ENCODE measurements around the gene CLDN11.
A peak's percentile ranks its signal among the peaks of the same experiment; 100 is the strongest.

The CLDN11 gene
- 0 to 0.58 (median 0.11) reads per million in 9 experiments for total RNA-seq

DNA sequence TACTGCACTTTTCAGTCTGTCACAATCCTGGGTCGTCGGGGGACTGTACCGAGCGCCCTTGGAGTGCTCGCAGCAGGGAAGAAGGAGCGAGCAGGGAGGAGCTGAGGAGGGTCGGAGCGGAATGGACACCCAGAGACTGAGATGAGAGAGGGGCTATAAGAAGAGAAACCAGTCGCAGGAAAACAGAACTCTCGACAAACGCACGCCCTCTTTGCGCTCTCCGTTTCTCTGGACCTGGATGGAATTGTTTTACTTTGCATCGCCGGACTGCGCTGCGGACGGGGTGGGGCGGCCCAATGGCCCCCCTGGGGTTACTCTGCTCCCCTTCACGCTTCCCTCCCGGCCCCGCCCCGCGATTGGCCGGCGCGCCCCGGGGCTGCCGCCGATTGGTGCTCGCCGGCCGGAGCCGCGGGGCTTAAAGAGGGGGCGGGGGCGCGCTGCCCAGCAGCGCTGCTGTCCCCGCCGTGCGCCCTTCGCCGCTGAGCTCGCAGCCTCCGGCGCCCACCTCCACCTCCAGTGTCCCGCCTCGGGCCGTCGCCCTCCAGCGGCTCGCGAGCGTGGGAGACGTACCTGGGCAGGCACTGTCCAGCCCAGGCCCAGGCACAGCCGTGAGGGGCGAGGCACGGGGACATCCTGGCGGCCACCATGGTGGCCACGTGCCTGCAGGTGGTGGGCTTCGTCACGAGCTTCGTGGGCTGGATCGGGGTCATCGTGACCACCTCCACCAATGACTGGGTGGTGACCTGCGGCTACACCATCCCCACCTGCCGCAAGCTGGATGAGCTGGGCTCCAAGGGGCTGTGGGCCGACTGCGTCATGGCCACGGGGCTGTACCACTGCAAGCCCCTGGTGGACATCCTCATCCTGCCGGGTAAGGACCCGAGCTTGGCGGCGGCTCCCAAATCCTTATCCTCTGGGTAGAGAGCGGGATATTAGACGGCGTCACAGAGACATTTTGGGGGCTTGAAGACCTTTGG is at the start of gene CLDN11:
CLDN11 (plus strand) TSS at position 447 of the 977 bp plus-strand sequence; CDS start at position 646, 199 bp downstream.
- ATAC-seq (replicated peaks) (no peak), DNase-seq (no peak)
- peak within 1 kb of the TSS; percentile 58 to 68 for H3K4me3 Mint-ChIP-seq
- H3K27me3 Mint-ChIP-seq, result peaks cover 44 to 67% of the 10 kb centered on the region in 2 donors
- H3K4me1 Mint-ChIP-seq (ENCODE audit: low read depth in 2 of 2), result peaks cover 3 to 11% of the 10 kb centered on the region in 2 donors
- H3K9me3 Mint-ChIP-seq, result no peaks in the 10 kb centered on the region
- peak within 1 kb of the TSS in 1 of 2 donors; percentile 11 for H3K27ac Mint-ChIP-seq
- H3K36me3 Mint-ChIP-seq (ENCODE audit: insufficient read depth), result no peaks in the 10 kb centered on the region

DNA sequence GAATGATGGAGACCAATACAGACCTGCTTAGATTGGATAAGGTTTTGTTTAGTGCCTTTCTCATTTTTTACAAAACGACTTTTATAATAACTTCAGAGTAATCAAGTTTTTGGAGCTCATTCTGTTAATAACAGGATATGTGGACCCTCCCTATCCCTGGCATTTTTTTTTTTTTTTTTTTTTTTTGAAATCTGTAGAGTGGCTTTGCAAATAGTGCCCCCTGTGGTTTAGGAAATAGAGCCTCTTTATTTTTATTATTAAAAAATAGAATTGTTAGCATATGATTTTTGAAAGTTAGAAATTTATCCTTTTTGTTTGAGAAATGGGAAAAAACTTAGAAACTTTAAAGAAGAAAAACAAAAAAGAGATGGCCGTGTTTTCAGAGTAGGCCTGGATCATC is 49.7 kb upstream of the CLDN11 start:
- ATAC-seq (replicated peaks), result no peak
- H3K4me3 Mint-ChIP-seq, result no peak overlapping the region
- no peak overlapping the region for H3K27ac Mint-ChIP-seq

DNA sequence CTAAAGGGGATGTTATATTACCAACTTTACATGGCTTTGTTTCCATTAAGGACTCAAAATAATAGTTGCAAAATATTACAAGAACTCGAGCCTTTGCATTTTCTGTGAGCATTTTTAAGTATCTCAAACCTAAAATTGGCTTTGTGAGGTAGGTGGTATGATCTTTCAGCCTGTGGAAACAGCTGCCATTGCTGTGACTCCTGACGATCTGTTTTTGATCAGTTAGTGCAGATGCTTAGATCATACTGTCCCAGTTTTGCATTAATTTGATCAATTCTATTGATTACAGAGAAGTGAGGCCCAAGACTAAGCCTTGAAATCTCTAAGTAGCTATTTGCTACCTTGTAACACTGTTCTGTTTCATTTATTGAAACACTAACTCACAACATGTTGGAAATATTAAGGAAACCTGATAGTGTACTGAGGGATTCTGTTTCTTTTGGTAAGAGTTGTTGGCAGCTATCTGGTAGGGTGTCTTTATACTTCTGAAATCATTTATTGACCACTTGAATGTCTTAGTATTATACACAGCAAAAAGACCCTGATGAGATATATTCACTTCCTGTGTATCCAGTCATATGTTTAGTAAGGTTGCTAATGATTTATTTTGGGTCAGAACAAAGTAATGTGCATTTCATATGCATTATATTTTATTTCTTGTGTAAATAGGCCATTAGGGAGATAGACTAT is 46.3 kb upstream of the CLDN11 start:
- H3K4me3 Mint-ChIP-seq, result no peak overlapping the region
- ATAC-seq (replicated peaks), result no peak

More for the DNA sequence above, 49.7 kb upstream of the CLDN11 start:
- H3K4me1 Mint-ChIP-seq (ENCODE audit: low read depth in 2 of 2), result peaks cover 6 to 9% of the 10 kb centered on the region in 2 donors
- no peaks in the 10 kb centered on the region for H3K9me3 Mint-ChIP-seq
- no peak for DNase-seq
- H3K27me3 Mint-ChIP-seq, result no peaks in the 10 kb centered on the region
- H3K36me3 Mint-ChIP-seq (ENCODE audit: insufficient read depth), result peaks cover 3% of the 10 kb centered on the region

DNA sequence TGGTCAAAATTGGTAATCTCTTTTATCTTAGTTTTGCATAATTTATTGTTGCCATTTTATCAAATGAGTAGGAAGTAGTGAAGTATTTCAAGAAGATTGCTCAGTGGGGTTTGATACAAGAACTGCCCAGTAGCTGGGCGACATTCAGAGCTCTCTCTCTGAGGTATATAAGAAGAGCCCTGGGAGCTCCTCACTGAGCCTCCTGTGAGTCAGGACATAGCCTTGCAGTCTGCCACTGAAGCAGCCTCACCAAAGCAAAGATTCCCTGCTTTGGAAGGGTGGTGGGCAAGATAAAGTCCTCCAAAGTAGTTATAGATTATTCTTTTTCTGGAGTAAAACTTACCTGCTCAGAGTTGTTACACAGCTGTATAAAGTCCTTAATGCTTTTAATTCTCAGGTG is 35.1 kb upstream of the CLDN11 start:
- ATAC-seq (replicated peaks) (no peak), DNase-seq (no peak)
- Mint-ChIP-seq H3K4me3 (no peak overlapping the region), H3K36me3 (ENCODE audit: insufficient read depth) (peaks cover 65% of the 10 kb centered on the region), H3K9me3 (no peaks in the 10 kb centered on the region), H3K27ac (peak overlapping the region; percentile 9 to 72), H3K4me1 (ENCODE audit: low read depth in 2 of 2) (no peaks in the 10 kb centered on the region), H3K27me3 (no peaks in the 10 kb centered on the region)

More for the DNA sequence above, 46.3 kb upstream of the CLDN11 start:
- Mint-ChIP-seq H3K4me1 (ENCODE audit: low read depth in 2 of 2) (peaks cover 6 to 11% of the 10 kb centered on the region in 2 donors), H3K9me3 (no peaks in the 10 kb centered on the region), H3K27ac (no peak overlapping the region), H3K27me3 (no peaks in the 10 kb centered on the region), H3K36me3 (ENCODE audit: insufficient read depth) (peaks cover 8% of the 10 kb centered on the region)
- no peak for DNase-seq

DNA sequence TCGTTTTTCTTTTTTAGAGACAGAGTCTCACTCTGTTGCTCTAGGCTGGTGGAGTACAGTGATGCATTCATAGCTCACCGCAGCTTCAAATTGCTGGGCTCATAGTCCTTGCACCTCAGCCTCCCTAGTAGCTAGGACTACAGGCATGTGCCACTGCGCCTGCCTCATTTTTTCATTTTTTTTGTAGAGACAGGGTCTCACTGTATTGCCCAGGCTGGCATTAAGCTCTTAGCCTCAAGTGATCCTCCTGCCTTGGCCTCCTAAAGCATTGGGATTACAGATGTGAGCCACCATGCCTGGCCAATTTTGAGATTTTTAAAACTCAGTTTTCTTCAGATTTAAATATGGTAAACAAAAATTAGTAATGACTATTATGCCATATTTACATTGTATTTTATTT is 32.2 kb upstream of the CLDN11 start:
- H3K4me3 Mint-ChIP-seq, result no peak overlapping the region
- H3K36me3 Mint-ChIP-seq (ENCODE audit: insufficient read depth), result peaks cover 75% of the 10 kb centered on the region
- DNase-seq (no peak), ATAC-seq (replicated peaks) (no peak)
- no peaks in the 10 kb centered on the region for H3K27me3 Mint-ChIP-seq
- H3K9me3 Mint-ChIP-seq, result no peaks in the 10 kb centered on the region
- no peak overlapping the region for H3K27ac Mint-ChIP-seq
- H3K4me1 Mint-ChIP-seq (ENCODE audit: low read depth in 2 of 2), result no peaks in the 10 kb centered on the region

DNA sequence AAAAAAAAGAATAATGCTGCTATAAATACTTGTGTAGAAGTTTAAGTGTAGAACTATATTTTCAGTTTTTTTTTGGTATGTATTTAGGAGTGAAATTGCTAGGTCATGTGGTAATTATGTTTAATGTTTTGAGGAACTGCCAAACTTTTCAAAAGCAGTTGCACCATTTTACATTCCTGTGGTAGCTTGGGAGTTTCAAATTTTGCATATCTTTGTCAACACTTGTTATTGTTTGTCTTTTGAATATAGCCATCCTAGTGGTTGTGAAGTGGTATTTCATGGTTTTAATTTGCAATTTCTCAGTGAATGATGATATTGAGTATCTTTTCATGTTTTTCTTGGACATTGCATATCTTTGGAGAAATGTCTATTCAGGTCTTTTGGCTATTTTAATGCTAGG is 30.7 kb upstream of the CLDN11 start:
- H3K27me3 Mint-ChIP-seq, result no peaks in the 10 kb centered on the region
- H3K27ac Mint-ChIP-seq, result no peak overlapping the region
- no peaks in the 10 kb centered on the region for H3K9me3 Mint-ChIP-seq
- no peak overlapping the region for H3K4me3 Mint-ChIP-seq
- no peaks in the 10 kb centered on the region for H3K4me1 Mint-ChIP-seq (ENCODE audit: low read depth in 2 of 2)
- ATAC-seq (replicated peaks) (no peak), DNase-seq (no peak)
- peaks cover 73% of the 10 kb centered on the region for H3K36me3 Mint-ChIP-seq (ENCODE audit: insufficient read depth)

DNA sequence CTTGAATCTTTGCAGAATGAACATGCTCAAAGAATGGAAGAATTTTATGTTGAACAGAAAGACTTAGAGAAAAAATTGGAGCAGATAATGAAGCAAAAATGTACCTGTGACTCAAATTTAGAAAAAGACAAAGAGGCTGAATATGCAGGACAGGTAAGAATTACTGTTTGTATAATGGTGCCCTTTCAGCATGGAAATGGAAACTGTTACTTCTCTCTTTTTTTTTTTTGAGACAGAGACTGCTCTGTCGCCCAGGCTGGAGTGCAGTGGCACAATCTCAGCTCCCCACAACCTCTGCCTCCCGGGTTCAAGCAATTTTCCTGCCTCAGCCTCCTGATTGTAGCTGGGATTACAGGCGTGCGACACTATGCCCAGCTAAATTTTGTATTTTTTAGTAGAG is 27.6 kb upstream of the CLDN11 start:
- Mint-ChIP-seq H3K9me3 (no peaks in the 10 kb centered on the region), H3K27me3 (no peaks in the 10 kb centered on the region), H3K4me3 (no peak overlapping the region), H3K4me1 (ENCODE audit: low read depth in 2 of 2) (no peaks in the 10 kb centered on the region), H3K36me3 (ENCODE audit: insufficient read depth) (peaks cover 50% of the 10 kb centered on the region), H3K27ac (no peak overlapping the region)
- ATAC-seq (replicated peaks) (no peak), DNase-seq (no peak)

DNA sequence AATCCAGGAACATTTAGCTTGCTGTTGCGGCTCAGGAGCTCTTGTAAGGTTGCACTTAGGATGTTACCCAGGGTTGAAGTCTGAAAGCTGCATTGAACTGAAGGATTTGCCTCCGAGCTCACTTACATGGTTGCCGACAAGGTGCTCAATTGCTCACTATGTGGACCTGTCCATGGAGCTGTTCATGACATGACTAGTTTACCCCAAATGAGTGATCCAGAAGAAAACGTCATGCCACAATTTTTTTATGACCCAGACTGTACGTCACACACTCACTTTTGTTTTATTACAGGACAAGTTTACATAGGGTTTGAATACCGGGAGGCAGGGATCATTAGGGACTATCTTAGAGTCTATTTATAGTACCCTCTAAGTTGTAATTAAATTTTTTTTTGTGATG is 21.0 kb upstream of the CLDN11 start:
- no peaks in the 10 kb centered on the region for H3K9me3 Mint-ChIP-seq
- H3K36me3 Mint-ChIP-seq (ENCODE audit: insufficient read depth), result peaks cover 10% of the 10 kb centered on the region
- H3K4me1 Mint-ChIP-seq (ENCODE audit: low read depth in 2 of 2), result no peaks in the 10 kb centered on the region
- no peaks in the 10 kb centered on the region for H3K27me3 Mint-ChIP-seq
- ATAC-seq (replicated peaks) (no peak), DNase-seq (no peak)
- H3K4me3 Mint-ChIP-seq, result no peak overlapping the region
- H3K27ac Mint-ChIP-seq, result no peak overlapping the region

DNA sequence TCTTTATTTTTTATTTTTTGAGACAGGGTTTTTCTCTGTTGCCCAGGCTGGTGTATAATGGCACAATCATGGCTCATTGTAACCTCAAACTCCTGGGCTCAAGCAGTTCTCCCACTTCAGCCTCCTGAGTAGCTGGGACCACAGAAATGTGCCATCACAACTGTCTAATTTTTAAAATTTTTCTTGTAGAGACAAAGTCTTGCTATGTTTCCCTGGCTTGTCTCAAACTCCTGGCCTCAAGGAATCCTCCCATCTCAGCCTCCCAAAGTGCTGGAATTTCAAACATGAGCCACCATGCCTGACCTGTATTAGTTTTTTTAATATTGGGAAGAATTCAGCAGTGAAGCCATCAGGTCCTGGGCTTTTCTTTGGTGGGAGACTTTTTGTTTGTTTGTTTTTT is 13.6 kb upstream of the CLDN11 start:
- no peaks in the 10 kb centered on the region for H3K4me1 Mint-ChIP-seq (ENCODE audit: low read depth in 2 of 2)
- H3K36me3 Mint-ChIP-seq (ENCODE audit: insufficient read depth), result no peaks in the 10 kb centered on the region
- H3K27ac Mint-ChIP-seq, result no peak overlapping the region
- H3K9me3 Mint-ChIP-seq, result no peaks in the 10 kb centered on the region
- DNase-seq (no peak), ATAC-seq (replicated peaks) (no peak)
- no peak overlapping the region for H3K4me3 Mint-ChIP-seq
- no peaks in the 10 kb centered on the region for H3K27me3 Mint-ChIP-seq

DNA sequence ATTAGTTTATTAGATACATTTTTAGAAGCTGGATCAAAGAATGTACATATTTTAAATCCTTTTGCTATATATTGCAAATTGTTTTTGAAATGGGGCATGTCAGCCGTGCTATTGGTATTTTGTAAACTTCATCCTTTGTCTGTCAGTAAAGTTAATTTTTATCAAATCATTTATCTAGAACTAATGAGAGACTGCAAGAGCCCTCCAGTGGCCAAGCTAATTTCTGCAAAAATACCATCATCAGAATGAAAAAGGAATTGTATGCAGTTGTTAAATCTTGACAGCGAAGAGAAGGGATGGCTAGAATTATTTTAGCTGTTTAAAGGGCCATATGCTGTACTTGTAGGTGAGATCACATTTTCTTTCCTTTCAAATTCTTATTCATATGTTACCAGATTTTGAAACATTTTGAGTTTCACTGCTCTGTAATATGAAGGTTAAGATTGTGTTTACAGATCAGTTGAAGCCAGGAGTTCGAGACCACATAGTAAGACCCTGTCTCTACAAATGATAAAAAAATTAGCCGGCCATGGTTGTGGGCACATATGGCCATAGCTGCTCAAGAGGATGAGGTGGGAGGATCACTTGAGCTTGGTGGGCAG is 8.1 kb upstream of the CLDN11 start:
- H3K36me3 Mint-ChIP-seq (ENCODE audit: insufficient read depth), result no peaks in the 10 kb centered on the region
- H3K4me1 Mint-ChIP-seq (ENCODE audit: low read depth in 2 of 2), result no peaks in the 10 kb centered on the region
- H3K9me3 Mint-ChIP-seq, result no peaks in the 10 kb centered on the region
- H3K27ac Mint-ChIP-seq, result no peak overlapping the region
- H3K4me3 Mint-ChIP-seq, result no peak overlapping the region
- no peak for ATAC-seq (replicated peaks)
- no peak for DNase-seq
- H3K27me3 Mint-ChIP-seq, result peaks cover 0 to 12% of the 10 kb centered on the region in 2 donors

DNA sequence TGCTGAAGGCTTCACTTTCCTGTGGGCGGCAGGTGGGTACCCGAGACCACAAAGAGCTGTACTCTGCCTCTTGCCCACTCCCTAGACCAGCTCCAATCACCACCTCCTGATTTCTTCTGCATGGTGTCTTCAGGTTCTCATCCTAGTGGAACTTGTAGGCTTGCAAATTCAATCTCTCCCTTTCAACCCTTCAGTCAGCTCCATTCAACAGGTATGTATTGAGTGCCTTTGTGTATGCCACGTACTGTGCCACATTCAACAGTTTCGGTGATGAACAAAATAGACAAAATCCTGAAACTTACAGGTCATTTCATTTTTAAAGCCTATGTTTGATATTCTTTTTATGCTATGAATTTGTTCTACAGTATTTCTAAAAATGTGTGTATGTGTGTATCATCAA is 5.4 kb upstream of the CLDN11 start:
- Mint-ChIP-seq H3K27ac (no peak overlapping the region), H3K27me3 (peaks cover 21 to 39% of the 10 kb centered on the region in 2 donors), H3K9me3 (no peaks in the 10 kb centered on the region), H3K4me3 (no peak overlapping the region), H3K4me1 (ENCODE audit: low read depth in 2 of 2) (peaks cover 2 to 3% of the 10 kb centered on the region in 2 donors), H3K36me3 (ENCODE audit: insufficient read depth) (no peaks in the 10 kb centered on the region)
- ATAC-seq (replicated peaks) (no peak), DNase-seq (no peak)

DNA sequence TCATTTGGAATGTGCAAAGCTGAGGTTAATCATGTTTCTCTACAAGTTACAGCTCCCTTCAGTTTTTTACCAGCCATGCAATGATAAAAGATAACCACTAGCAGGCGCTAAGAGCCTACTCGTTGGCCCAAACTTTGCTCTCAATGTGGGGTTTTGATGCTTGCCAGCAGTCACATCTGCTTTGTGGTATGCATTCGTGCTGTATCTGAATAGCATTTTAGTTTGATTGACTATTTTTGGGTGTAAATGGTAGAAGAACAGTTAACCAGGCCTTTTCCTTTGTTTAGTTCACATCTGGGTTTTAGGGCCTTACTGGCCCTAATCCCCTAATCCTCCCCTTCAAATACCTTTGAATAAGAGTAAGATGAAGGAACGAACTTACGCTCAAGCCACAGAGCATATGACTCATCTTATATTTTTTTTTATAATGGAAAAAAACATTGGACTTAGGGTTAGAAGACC is 4.4 kb upstream of the CLDN11 start:
- no peaks in the 10 kb centered on the region for H3K9me3 Mint-ChIP-seq
- DNase-seq (peak; percentile 17 to 28 (median 21)), ATAC-seq (replicated peaks) (peak; percentile 67)
- peaks cover 23 to 44% of the 10 kb centered on the region in 2 donors for H3K27me3 Mint-ChIP-seq
- H3K27ac Mint-ChIP-seq, result no peak overlapping the region
- peaks cover 3 to 6% of the 10 kb centered on the region in 2 donors for H3K4me1 Mint-ChIP-seq (ENCODE audit: low read depth in 2 of 2)
- no peak overlapping the region for H3K4me3 Mint-ChIP-seq
- no peaks in the 10 kb centered on the region for H3K36me3 Mint-ChIP-seq (ENCODE audit: insufficient read depth)

DNA sequence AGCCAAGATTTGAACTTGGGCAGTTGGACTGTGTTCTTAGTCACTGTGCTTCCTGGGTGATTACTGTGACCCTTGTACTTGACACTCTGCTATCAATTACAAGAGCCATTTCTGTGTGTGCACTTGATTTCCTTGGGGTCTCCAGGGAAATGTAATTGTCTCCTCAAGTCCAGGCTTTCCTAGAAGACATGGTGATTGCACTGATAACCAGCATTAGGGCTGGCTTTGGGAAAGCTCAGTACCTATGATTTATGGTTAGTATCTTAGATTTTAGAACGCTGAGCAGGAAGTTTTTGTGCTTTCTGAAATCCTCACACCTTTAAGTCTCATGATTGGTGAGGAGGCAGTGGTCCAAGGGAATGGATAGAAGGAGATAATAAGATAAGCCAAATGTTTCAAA is 1.6 kb upstream of the CLDN11 start:
- Mint-ChIP-seq H3K4me3 (no peak overlapping the region), H3K9me3 (no peaks in the 10 kb centered on the region), H3K4me1 (ENCODE audit: low read depth in 2 of 2) (peaks cover 3 to 11% of the 10 kb centered on the region in 2 donors), H3K27me3 (peaks cover 44 to 72% of the 10 kb centered on the region in 2 donors), H3K36me3 (ENCODE audit: insufficient read depth) (no peaks in the 10 kb centered on the region), H3K27ac (no peak overlapping the region)
- ATAC-seq (replicated peaks), result no peak
- no peak for DNase-seq
